Lung (tissue), 12 donors: ENCODE measurements around the gene MEA1. TPM values are rescaled to one million over a fixed set of nuclear protein-coding genes. Genes with fewer than 3 reads are reported as not detected.

Source experiments
- ATAC-seq: fragments of 200-7000 bp; cut with Tn5 transposase; one replicate; pipeline ENCODE4 v1.9.1; 2020; ENCODE audit warnings: moderate number of reproducible peaks; ENCODE audit not compliant: insufficient read depth, low FRiP score
- DNase-seq, 3 donors: peaks; one replicate each; pipeline ENCODE4 v3.0.0-alpha.2; 2013 to 2017
- H3K27ac ChIP-seq, 2 donors: one replicate each; pipeline ENCODE4 v1.5.1; 2013; ENCODE audit warnings: mild to moderate bottlenecking in 2 of 2, moderate library complexity in 2 of 2, control low read depth in 1 of 2, inconsistent platforms in 1 of 2, low read depth in 1 of 2, low read length in 1 of 2
- H3K27me3 ChIP-seq, 3 donors: one replicate each; pipeline ENCODE4 v1.5.1; 2013; ENCODE audit warnings: low read length in 2 of 3; ENCODE audit not compliant: control insufficient read depth in 3 of 3, insufficient read depth in 3 of 3
- H3K36me3 ChIP-seq, 4 donors: one replicate each; pipeline ENCODE4 v1.5.1; 2013; ENCODE audit warnings: low read length in 4 of 4, mild to moderate bottlenecking in 1 of 4, moderate library complexity in 1 of 4; ENCODE audit not compliant: control insufficient read depth in 4 of 4, insufficient read depth in 4 of 4
- H3K4me1 ChIP-seq, 5 donors: one replicate each; pipeline ENCODE4 v1.5.1; 2013; ENCODE audit warnings: low read length in 5 of 5, mild to moderate bottlenecking in 2 of 5, moderate library complexity in 1 of 5; ENCODE audit not compliant: control insufficient read depth in 5 of 5, insufficient read depth in 5 of 5
- H3K4me3 ChIP-seq: one replicate; pipeline ENCODE4 v1.5.1; 2013; ENCODE audit warnings: mild to moderate bottlenecking, control low read depth, moderate library complexity
- H3K9ac ChIP-seq, 2 donors: one replicate each; pipeline ENCODE4 v1.5.1; 2013; ENCODE audit warnings: low read length in 2 of 2, control low read depth in 1 of 2; ENCODE audit not compliant: insufficient read depth in 1 of 2
- H3K9me3 ChIP-seq, 4 donors: one replicate each; pipeline ENCODE4 v1.5.1; 2013; ENCODE audit warnings: low read length in 3 of 4, mild to moderate bottlenecking in 1 of 4, moderate library complexity in 1 of 4; ENCODE audit not compliant: control insufficient read depth in 4 of 4, insufficient read depth in 3 of 4
- WGBS, 2 donors: extraction: QIAGEN DNeasy Blood & Tissue Kit; methylation state at CpG; one replicate each; pipeline ENCODE4 v1.1.7; 2013; 5-methylcytosine and 5-hydroxymethylcytosine counted together
- polyA plus RNA-seq, 2 donors: library from polyadenylated mRNA; stranded (reverse); fragments of 200-250 nt; gene quantifications; one replicate each; pipeline ENCODE4 v1.2.1, GENCODE V29; 2013
- total RNA-seq, 2 donors: library from RNA; depleted of rRNA in 1 of 2; stranded (reverse); fragments of >200 nt in 1 of 2; gene quantifications; one replicate each; pipeline ENCODE4 v1.2.1, GENCODE V29; 2014 to 2021
- TF ChIP-seq, protein P1 (sequence below): IDR thresholded peaks from 2 replicates; pipeline ENCODE4 v1.5.1; 2012; ENCODE audit warnings: mild to moderate bottlenecking; ENCODE audit errors: control extremely low read depth, extremely low read depth
- donor health status: control.
- donor health status: control.
- donor health status: Bipolar disorder and iron deficiency.
- donor health status: healthy.
- donor health status: DM: yes; HTN: yes; CAD: no.

MEA1 gene
- total and polyA plus RNA-seq, 4 donors, result 32.5 to 113 (median 55.2) TPM

DNA sequence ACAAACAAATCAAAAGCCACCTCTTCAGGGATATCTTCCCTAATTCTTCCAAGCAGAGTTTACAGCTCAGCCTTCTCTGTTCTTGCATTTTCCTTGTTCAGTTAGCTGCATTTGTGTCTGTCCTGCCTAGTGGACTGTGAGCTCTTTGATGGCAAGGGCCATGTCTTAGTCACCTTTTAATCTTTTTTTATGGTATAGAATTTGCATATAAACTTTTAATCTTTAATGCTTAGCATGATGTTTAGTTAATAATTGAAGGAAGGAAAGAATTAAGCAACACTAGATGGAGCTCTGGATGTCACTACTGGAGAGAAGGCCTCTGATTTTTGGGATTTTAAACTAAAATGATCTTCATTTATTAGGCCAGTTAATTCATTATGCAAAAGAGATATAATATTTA is 17.2 kb downstream of the MEA1 start:
- ATAC-seq (no peak), DNase-seq (peak in 2 of 3 donors; percentile 15 to 17)
- Histone ChIP-seq H3K9ac (no peak overlapping the region), H3K27ac (no peak overlapping the region), H3K27me3 (no peaks in the 10 kb centered on the region), H3K4me3 (no peak overlapping the region), H3K36me3 (peaks cover 2 to 8% (median 3%) of the 10 kb centered on the region in 4 donors), H3K9me3 (no peaks in the 10 kb centered on the region), H3K4me1 (no peaks in the 10 kb centered on the region)
- TF ChIP-seq, protein P1, sequence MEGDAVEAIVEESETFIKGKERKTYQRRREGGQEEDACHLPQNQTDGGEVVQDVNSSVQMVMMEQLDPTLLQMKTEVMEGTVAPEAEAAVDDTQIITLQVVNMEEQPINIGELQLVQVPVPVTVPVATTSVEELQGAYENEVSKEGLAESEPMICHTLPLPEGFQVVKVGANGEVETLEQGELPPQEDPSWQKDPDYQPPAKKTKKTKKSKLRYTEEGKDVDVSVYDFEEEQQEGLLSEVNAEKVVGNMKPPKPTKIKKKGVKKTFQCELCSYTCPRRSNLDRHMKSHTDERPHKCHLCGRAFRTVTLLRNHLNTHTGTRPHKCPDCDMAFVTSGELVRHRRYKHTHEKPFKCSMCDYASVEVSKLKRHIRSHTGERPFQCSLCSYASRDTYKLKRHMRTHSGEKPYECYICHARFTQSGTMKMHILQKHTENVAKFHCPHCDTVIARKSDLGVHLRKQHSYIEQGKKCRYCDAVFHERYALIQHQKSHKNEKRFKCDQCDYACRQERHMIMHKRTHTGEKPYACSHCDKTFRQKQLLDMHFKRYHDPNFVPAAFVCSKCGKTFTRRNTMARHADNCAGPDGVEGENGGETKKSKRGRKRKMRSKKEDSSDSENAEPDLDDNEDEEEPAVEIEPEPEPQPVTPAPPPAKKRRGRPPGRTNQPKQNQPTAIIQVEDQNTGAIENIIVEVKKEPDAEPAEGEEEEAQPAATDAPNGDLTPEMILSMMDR, result no peak

GRCh38 chr6:42993445-42993844 is 20.3 kb downstream of the MEA1 start:
- DNase-seq, result no peak
- Histone ChIP-seq H3K9me3 (no peaks in the 10 kb centered on the region), H3K4me3 (no peak overlapping the region), H3K36me3 (peaks cover 3 to 28% (median 11%) of the 10 kb centered on the region in 4 donors), H3K9ac (no peak overlapping the region), H3K27me3 (no peaks in the 10 kb centered on the region), H3K4me1 (peaks cover 0 to under 1% (median 0%) of the 10 kb centered on the region in 5 donors), H3K27ac (no peak overlapping the region)
- ATAC-seq, result no peak
- 88 to 99% methylated on average over 2 of the region's 2 CpGs for WGBS, 2 donors
- TF ChIP-seq, protein P1, result no peak

GRCh38 chr6:42989923-42990322 is 23.8 kb downstream of the MEA1 start:
- no peaks in the 10 kb centered on the region for H3K27me3 ChIP-seq
- H3K9ac ChIP-seq, result no peak overlapping the region
- peaks cover 0 to 31% (median 19%) of the 10 kb centered on the region in 5 donors for H3K4me1 ChIP-seq
- DNase-seq (no peak), ATAC-seq (no peak)
- no peak overlapping the region for H3K27ac ChIP-seq
- H3K4me3 ChIP-seq, result no peak overlapping the region
- no peaks in the 10 kb centered on the region for H3K9me3 ChIP-seq
- TF ChIP-seq, protein P1, result no peak
- H3K36me3 ChIP-seq, result peaks cover 3 to 28% (median 11%) of the 10 kb centered on the region in 4 donors
- WGBS, 2 donors, result 90% methylated on average over 5 of the region's 5 CpGs

GRCh38 chr6:42988486-42989020 is 25.2 kb downstream of the MEA1 start:
- no peaks in the 10 kb centered on the region for H3K9me3 ChIP-seq
- H3K36me3 ChIP-seq, result peaks cover 3 to 26% (median 11%) of the 10 kb centered on the region in 4 donors
- no peaks in the 10 kb centered on the region for H3K27me3 ChIP-seq
- 63 to 92% methylated on average over 1 of the region's 1 CpG for WGBS, 2 donors
- DNase-seq, result no peak
- TF ChIP-seq, protein P1, result no peak
- peak overlapping the region in 1 of 2 donors; percentile 8 for H3K27ac ChIP-seq
- no peak overlapping the region for H3K9ac ChIP-seq
- no peak for ATAC-seq
- H3K4me1 ChIP-seq, result peaks cover 0 to 35% (median 22%) of the 10 kb centered on the region in 5 donors
- H3K4me3 ChIP-seq, result no peak overlapping the region
